SK-N-MC (cell line): ENCODE measurements around the gene PTPMT1.

Experiments used
- EZH2 ChIP-seq: fragments of 200-600 bp; sonication (generic); IDR thresholded peaks from one replicate; pipeline ENCODE4 v1.6.1; 2017; ENCODE audit warnings: antibody characterized with exemption
- FOXP2 ChIP-seq: optimal IDR thresholded peaks from 2 replicates; pipeline ENCODE3; 2011; ENCODE audit warnings: mild to moderate bottlenecking, moderate library complexity; ENCODE audit not compliant: insufficient read depth; ENCODE audit errors: extremely low read length, control extremely low read depth
- POLR2AphosphoS5 ChIP-seq: IDR thresholded peaks from 2 replicates; pipeline ENCODE4 v1.6.1; 2012; ENCODE audit warnings: mild to moderate bottlenecking, low read depth, low read length, borderline replicate concordance

- TF ChIP-seq EZH2 (no peak), POLR2AphosphoS5 (no peak), FOXP2 (no peak)
Observed at GRCh38 chr11:47536915-47537314, 28.5 kb upstream of the PTPMT1 start.
